Stimulated activated CD8-positive, alpha-beta memory T cell treated with anti-CD3 and anti-CD28 coated beads, Interleukin-2, amount 100 ng/mL, for 1 hour (primary cell): ENCODE measurements around the gene MRPL51.
A peak's percentile ranks its signal among the peaks of the same experiment; 100 is the strongest.
"Not testable (repeated sequence)": the region's sequence is repeated elsewhere in the genome, so short reads cannot be mapped to it uniquely, and the experiment has no call there.

Experiments used
- DNase-seq, 2 donors: peaks; one replicate each; pipeline ENCODE4 v3.0.0-alpha.2; 2020; ENCODE audit warnings: low read depth in 2 of 2

Gene MRPL51

DNA sequence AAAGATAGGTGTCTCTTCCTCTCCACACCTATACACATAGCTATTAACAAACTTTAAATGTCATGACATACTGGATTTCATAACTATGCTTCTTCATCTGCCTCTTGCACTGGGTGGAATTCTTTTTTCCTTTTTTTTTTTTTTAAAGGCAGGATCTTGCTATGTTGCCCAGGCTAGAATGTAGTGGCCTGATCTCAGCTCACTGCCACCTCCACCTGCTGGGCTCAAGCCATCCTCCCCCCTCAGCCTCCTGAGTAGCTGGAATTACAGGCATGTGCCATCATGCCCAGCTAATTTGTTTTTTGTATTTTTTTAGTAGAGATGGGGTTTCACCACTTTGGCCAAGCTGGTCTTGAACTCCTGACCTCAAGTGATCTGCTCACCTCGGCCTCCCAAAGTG, 4.8 kb downstream of the MRPL51 start:
- DNase-seq: no peak

DNA sequence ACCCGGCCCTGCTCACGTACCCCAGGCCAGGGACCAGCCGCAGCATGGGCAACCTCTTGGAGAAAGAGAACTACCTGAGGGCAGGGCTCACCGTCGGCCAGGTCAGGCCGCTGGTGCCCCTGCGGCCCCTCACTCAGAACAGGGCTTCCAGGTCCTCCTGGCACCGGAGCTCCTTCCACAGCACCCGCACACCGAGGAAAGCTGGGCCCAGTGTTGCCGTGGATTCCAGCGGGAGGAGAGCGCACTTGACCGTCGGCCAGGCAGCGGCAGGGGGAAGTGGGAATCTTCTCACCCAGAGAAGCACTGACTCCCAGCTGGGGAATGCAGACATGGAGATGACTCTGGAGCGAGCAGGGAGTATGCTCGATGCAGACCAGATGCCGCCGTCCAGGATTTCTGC, 14.6 kb downstream of the MRPL51 start:
- no peak for DNase-seq

DNA sequence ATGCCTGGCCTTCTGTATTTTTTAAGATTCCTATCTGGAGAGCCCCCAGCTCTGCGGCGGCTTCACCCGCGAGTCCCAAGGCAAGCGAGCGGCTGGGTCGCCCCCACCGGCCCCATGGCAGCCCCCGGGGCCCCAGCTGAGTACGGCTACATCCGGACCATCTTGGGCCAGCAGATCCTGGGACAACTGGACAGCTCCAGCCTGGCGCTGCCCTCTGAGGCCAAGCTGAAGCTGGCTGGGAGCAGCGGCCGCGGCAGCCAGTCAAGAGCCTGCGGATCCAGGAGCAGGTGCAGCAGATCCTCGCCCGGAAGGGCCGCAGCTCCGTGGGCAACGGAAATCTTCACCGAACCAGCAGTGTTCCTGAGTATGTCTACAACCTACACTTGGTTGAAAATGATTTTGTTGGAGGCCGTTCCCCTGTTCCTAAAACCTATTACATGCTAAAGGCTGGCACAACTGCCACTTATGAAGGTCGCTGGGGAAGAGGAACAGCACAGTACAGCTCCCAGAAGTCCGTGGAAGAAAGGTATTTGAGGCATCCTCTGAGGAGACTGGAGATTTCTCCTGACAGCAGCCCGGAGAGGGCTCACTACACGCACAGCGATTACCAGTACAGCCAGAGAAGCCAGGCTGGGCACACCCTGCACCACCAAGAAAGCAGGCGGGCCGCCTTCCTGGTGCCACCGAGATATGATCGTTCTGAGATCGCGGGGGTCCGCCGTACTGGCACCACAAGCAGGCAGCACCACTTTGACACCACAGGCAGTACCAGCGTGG, 15.3 kb downstream of the MRPL51 start:
- not testable (repeated sequence) for DNase-seq

DNA sequence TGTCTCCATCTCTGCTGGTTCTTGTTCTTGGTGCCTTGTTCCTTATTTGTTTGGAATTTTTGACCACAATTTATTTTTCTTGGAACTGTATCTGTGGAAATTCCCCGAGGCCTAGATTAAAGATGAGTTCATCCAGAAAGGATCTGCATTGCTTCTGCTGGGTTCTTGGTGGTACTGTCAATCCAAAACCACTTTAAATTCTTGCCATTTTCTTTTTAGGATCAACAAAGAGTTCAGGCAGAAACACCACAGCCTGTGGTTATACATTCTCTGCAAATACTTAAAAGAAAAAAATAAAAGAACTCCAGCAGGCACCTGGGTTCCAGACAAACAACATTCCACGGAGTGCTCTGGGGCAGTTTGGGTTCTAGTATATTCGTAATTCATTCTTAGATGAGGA, 16.6 kb downstream of the MRPL51 start:
- DNase-seq: no peak

DNA sequence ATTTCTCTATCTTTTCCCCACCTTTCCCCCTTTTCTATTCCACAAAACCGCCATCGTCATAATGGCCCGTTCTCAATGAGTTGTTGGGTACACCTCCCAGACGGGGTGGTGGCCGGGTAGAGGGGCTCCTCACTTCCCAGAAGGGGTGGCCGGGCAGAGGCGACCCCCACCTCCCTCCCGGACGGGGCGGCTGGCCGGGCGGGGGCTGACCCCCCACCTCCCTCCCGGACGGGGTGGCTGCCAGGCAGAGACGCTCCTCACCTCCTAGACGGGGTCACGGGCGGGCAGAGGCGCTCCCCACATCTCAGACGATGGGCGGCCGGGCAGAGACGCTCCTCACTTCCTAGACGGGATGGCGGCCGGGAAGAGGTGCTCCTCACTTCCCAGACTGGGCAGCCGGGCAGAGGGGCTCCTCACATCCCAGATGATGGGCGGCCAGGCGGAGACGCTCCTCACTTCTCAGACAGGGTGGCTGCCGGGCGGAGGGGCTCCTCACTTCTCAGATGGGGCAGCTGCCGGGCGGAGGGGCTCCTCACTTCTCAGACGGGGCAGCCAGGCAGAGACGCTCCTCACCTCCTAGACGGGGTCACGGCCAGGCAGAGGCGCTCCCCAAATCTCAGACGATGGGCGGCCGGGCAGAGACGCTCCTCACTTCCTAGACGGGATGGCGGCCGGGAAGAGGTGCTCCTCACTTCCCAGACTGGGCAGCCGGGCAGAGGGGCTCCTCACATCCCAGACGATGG, 17.7 kb downstream of the MRPL51 start:
- not testable (repeated sequence) for DNase-seq

DNA sequence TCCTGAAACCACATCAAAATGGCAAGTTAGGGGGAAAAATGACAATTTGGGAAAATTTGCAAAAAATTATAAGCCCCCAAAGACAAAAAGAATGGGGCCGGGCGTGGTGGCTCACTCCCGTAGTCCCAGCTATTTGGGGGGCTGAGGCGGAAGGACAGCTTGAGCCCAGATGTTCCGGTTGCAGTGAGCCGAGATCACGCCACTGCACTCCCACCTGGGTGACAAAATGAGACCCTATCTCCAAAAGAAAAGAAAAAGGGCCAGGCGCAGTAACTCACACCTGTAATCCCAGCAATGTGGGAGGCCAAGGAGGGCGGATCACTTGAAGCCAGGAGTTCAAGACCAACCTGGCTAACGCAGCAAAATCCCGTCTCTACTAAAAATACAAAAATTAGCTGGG, 20.6 kb downstream of the MRPL51 start:
- DNase-seq: no peak

DNA sequence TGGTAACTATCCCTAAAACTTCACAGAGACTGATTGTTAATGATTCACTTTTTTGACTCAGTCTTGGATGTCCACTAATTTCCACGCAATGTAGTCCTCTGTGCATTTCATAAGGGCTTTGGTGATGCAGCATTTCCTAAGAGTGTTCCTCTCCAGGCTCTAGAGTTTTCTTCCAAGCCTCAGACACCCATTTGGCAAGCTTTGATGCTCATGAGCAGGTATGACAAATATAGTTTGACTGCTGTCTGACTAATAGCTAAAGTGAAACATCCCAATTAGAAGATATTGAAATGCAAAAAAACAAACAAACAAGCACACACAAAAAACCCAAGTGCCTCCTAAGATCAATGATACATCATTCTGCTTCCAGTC, 21.1 kb downstream of the MRPL51 start:
- no peak for DNase-seq

DNA sequence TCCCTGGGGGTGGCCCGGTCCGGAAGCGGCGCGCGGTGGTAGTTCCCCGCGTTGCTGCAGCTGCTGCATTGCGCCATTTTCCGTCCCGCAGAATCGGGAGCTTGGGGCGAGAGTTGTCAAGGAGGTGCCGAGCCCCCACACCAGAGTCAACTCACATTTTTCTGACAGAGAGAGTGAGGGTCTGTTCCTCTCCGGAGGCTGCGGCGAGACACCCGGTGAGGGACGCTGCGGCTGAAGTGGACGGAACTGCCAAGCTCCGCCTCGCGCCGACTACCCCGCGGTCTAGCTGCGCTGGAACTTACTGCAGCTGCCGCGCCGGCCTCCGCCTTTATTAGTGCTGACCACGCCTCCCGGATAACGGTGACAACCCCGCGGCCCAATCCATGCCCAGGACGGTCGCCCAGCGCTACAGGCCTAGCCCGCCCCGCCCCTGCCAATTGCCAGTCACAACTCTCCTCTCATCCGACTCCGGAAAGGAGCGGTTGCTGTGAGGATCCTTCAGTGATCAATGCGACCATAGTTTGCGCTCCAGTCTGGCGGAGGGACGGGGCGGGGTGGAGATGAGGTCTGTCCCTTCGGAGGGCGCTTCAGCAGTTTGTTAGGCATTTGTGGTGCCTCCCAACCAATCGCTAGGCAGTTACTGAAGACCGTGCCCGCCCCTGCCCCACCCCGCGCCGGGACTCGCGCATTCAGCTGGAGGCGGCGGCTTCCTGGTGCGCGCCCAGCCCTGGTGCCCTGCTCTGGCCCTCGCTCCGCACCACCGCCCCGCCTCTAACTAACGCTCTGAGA, 22.5 kb downstream of the MRPL51 start, which contains the start of gene VAMP1:
TSS of gene VAMP1 (minus strand) at position 303 of the 789 bp plus-strand sequence. CDS start at position 157, 146 bp downstream.
- DNase-seq: peak; percentile 92 to 96

DNA sequence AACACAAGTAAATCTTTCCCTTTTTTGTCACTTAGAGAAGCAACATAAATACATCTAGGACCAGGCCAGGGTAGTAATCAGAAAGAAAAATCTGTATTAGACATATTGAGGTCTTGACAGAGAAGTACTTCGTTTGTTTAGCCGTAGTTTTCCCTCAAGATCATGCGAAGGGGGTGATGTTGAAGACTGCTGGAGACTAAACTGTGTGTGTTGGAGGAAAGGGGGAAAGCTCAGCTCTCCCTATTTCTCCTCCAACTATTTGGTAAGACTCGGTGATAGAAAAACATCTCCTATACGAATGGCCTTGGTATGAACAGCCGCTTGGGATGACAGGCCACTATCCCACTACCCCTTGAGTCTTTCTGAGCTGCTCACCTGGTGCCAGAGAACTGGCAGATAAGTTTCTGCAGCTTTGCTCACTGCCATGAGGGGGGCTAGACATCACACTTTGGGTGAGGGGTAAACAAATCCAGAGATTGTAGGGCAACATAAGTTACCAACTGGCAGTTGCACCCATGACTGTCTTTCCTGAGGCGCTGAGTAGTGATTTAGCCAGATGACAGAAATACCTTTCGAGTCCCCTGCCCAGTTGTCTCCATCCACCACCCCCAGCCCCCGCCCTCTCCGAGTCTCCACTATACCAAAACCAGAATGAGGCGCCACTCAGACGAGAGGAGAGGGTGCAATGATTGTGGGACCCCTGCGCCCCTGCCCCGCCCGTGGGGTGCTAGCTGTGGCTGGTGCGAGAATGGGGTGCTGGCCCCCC, 23.3 kb downstream of the MRPL51 start:
- no peak for DNase-seq

DNA sequence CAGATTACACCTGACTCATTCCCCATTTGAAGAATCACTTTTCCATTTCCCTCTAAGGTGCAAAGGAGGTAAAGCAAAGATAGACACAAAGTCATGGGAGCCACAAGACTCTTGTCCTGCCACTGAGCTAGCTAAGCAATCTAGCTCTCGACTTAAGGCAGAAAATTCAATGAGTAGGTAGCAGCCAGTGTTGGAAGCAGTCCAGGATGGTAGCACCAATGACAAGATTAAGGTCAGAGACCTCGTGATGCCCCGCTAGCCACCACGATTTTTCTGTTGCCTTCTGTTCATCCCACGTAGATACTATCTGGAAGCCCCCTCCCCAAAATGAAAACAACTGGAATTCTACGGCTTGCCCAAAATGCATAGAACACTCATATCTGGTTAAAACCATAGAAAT, 24.0 kb downstream of the MRPL51 start:
- no peak for DNase-seq

DNA sequence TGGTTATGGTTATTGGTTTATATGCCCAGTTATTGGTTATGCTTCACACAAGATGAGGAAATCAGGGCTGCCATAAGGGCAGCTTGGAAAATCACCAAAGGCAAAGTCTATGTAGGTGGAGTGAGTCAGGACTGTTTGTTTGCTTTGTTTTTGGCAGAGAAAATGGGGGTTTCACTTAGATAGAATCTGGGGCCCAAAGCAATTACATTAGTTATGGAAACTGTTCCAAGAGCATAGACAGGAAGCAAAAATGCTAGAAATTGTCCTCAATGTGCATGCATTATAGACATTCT, 24.8 kb downstream of the MRPL51 start:
- DNase-seq: no peak

DNA sequence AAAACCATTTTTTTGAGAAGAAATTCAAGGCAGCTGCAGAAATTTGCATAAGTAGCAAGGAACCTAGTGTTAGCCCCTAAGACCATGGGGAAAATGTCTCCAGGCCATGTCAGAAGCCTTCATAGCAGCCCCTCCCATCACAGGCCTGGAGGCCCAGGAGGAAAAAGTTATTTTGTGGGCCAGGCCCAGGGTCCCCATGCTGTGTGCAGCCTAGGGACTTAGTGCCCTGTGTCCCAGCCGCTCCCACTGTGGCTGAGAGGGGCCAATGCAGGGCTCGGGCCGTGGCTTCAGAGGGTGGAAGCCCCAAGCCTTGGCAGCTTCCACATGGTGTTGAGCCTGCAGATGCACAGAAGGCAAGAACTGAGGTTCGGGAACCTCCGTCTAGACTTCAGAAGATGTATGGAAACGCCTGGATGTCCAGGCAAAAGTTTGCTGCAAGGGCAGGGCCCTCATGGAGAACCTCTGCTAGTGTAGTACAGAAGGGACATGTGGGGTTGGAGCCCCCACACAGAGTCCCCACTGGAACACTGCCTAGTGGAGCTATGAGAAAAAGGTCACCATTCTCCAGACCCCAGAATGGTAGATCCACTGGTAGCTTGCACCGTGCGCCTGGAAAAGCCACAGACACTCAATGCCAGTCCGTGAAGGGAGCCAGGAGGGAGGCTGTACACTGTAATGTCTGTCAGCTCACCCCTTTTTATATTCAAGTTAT, 25.3 kb downstream of the MRPL51 start:
- not testable (repeated sequence) for DNase-seq

DNA sequence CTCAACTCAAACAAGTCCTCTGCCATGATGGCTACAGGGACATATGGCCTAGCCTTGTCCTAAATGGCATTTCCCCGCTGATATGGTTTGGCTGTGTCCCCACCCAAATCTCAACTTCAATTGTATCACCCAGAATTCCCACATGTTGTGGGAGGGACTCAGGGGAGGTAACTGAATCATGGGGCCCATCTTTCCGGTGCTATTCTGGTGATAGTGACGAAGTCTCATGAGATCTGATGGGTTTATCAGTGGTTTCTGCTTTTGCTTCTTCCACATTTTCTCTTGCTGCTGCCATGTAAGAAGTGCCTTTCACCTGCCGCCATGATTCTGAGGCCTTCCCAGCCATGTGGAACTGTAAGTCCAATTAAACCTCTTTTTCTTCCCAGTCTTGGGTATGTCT, 26.3 kb downstream of the MRPL51 start:
- not testable (repeated sequence) for DNase-seq

DNA sequence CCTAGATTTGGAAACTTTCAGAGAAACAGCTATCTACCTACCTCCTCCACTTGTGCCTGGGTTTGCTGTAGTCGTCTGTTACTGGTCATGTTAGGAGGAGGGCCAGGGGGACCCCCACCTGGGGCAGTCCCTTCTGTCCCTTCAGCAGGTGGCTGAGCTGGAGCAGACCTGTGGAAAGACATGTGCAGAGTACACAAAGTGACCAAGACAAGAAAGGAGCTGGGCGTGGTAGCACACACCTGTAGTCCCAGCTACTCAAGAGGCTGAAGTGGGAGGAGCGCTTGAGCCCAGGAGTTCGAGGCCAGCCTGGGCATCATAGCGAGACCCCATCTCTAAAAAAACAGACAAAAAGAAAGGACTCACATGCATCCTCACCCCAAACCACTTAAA, 26.9 kb downstream of the MRPL51 start:
- DNase-seq: no peak

DNA sequence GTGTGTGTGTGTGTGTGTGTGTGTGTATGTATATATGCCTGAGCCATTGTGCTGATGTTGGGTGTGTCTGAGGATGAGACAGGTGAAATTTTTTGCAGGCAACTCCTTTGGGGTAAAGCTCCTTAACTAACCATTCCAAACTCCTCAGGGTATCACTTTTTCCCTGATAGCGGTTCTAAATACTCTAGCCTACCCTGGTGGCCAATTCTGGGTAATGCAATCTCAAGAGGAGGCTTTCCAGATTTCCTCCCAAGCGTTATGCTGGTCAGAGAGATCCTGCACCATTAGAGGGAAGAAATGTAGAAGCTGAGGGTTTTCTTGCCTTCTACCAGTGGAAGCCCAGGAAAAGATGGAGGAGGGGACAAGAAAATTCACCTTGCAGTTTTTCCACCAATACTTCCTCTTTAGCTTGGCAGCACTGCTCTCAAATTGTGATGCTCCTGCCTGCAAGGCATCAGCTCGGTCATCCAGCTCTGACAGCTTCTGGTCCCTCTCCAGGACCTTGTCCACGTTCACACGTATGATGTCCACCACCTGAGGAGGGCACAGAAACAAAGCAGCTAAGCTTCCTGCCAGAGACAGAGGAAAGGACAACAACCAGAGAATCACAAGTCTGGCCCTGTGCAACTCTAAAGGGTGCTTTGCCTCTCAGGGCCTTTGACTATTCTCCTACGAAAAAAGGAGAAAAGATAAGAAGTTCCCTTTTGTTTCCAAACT, 27.4 kb downstream of the MRPL51 start:
- DNase-seq: no peak

DNA sequence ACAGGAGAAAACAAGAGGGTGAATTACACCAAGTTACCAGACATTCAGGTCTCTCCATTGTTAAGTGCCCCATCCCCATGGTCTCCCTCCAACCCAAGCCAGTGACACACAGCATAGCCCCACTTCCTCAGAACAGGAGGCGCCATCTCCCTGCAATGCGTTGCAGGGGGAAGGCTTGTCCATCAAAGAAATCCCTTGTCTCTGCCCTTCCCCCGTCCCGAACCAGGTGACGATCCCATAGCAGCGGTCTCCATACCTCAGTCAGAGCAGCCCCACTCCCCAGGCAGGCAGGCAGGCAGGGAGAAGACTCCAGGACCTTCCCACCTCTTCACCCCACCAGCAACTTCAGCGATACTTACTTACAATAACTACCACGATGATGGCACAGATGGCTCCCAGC, 28.5 kb downstream of the MRPL51 start:
- no peak for DNase-seq

DNA sequence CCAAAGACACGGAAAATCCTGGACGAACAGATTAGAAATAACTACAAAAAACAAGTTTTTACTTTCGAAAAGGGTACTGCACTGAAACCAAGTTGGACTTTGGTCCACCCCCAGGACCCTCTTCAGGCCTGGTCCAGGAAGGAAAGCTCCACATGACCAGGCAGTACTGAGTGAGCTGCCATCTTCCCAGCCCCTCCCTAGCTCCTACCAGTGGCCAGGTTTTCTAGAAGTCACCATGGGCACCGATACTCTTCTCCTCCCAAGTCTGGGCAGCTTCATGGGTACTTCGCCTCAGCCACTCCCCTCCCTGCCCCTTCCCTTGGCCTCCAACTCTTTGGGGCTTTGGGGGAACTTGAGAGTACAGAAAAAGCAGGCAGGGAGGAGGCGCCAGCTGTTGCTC, 29.2 kb downstream of the MRPL51 start:
- DNase-seq: no peak

DNA sequence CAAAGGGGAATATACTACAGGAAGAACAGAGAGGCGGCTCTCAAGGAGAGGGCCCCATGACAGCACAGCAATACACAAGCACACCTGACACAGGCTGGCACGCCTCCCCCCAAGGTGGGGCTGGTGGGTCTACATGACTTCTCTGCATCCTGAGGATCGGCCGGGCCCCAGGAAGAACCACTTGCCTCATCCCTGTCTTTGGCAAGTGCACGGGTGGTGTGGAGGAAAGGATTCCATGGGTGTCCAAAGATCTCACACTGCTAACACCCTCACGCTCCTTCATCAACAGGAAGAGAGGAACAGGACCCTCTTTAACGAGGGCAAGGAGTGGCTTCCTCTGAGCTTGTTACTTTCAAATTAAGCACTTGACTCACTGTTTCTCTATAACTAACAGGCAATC, 29.8 kb downstream of the MRPL51 start:
- DNase-seq: no peak

DNA sequence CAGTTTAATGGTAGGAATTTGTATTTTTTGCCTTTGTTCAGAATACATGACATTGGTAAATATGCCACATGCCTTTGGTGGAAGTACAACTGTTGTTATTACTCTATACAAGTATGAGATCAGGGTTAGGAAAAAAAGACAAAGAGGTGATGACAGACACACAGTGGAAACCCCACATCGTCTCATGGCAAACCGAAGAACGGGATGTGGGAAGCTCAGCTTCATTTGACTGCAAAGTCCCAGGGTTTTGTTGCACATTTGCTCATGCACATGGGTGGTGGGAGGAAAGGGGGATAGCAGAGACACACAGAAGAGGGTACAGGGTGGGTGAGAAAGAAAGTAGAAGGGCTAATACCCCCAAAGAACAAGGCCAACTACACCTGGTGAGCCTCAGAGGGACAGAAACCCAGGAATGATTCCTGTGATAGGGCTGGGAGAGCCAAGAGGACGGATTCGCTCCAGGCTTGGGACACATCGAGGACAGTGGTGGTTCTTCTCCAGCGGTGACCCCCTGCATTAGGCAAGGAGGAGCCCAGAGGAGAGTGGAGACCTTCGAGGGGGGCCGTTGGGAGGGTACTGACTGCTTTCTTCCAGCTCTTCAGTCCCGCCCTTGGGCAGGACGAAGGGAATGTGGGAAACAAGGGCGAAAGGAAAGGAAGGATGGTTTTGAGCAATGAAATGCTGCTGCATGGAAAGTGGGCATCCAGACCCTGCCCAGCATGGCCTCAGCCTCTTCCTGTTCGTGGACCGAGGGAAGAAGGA, 30.6 kb downstream of the MRPL51 start:
- DNase-seq: no peak
